Endothelial cell of umbilical vein (primary cell): Measurements from ENCODE around the gene THSD7A. TPM values are rescaled to one million over a fixed set of nuclear protein-coding genes. Genes with fewer than 3 reads are reported as not detected.
A peak's percentile ranks its signal among the peaks of the same experiment; 100 is the strongest.

Experiments used
- BruUV-seq: library from RNA; stranded (reverse); fragments of 400-500 nt; replicated peaks from 2 replicates; lab custom pipeline; 2021; lab: Mats Ljungman, UMichigan
- CTCF ChIA-PET: fragments of 300-600, 350-600 bp; sonication (Branson Sonifier 250); formaldehyde crosslinking; loops from one replicate; lab custom pipeline; 2021; ENCODE audit warnings: antibody characterized with exemption, inconsistent platforms; lab: Charles Lee
- POLR2A ChIA-PET: fragments of 300-600, 350-600 bp; sonication (Branson Sonifier 250); formaldehyde crosslinking; loops from one replicate; lab custom pipeline; 2021; ENCODE audit warnings: antibody characterized with exemption, inconsistent platforms; lab: Charles Lee
- DNase-seq: peaks from one replicate; pipeline ENCODE4 v3.0.0-alpha.2; 2011; ENCODE audit warnings: low read depth, low spot score
- FAIRE-seq: peaks from 2 replicates; lab custom pipeline; 2011; peaks lifted over from hg19 to GRCh38; lab: Jason Lieb, UNC
- H2AFZ ChIP-seq: 2 replicates; pipeline ENCODE4 v1.6.0; 2012; ENCODE audit warnings: low read depth, low read length, control low read depth, inconsistent platforms
- H3K27ac ChIP-seq: 2 replicates; pipeline ENCODE4 v1.5.1; 2011; ENCODE audit warnings: low read depth, mild to moderate bottlenecking, control low read depth, low read length, moderate library complexity; ENCODE audit not compliant: insufficient read depth
- H3K27me3 ChIP-seq, 2 experiments: 2 replicates each; pipeline versions ENCODE4 v1.6.0 to v1.6.1; 2011; ENCODE audit warnings: low read length in 2 of 2, mixed read lengths in 1 of 2; ENCODE audit not compliant: control insufficient read depth in 2 of 2, insufficient read depth in 2 of 2
- H3K36me3 ChIP-seq, 2 experiments: 2 replicates in 1 of 2; 3 replicates in 1 of 2; pipeline ENCODE4 v1.5.1; 2011; ENCODE audit warnings: low read length in 2 of 2, mild to moderate bottlenecking in 1 of 2, moderate library complexity in 1 of 2; ENCODE audit not compliant: control insufficient read depth in 2 of 2, insufficient read depth in 2 of 2; ENCODE audit errors: extremely low read depth in 1 of 2
- H3K4me1 ChIP-seq: 3 replicates; pipeline ENCODE4 v1.5.1; 2011; ENCODE audit warnings: mild to moderate bottlenecking, low read length; ENCODE audit not compliant: control insufficient read depth, insufficient read depth; ENCODE audit errors: extremely low read depth
- H3K4me2 ChIP-seq: 2 replicates; pipeline ENCODE4 v1.6.1; 2011; ENCODE audit warnings: low read length, control low read depth, mixed read lengths; ENCODE audit not compliant: insufficient read depth
- H3K4me3 ChIP-seq, 3 experiments: fragments of 200-600 bp in 1 of 3; sonication (generic), shearing (Covaris generic) in 1 of 3; replicated peaks in 1 of 3; 2 replicates each; pipeline ENCODE4 v1.5.1; 2011 to 2016; ENCODE audit warnings: control low read depth in 3 of 3, low read length in 3 of 3, mild to moderate bottlenecking in 2 of 3, inconsistent platforms in 1 of 3, low read depth in 1 of 3, moderate library complexity in 1 of 3; ENCODE audit not compliant: insufficient read depth in 1 of 3
- H3K79me2 ChIP-seq: 2 replicates; pipeline ENCODE4 v1.6.0; 2012; ENCODE audit warnings: low read length, inconsistent platforms; ENCODE audit not compliant: control insufficient read depth, insufficient read depth
- H3K9ac ChIP-seq: replicated peaks from 2 replicates; pipeline ENCODE3; 2011; ENCODE audit warnings: low read length, control low read depth; ENCODE audit not compliant: insufficient read depth; ENCODE audit errors: extremely low read depth
- H3K9me1 ChIP-seq: replicated peaks from 3 replicates; pipeline ENCODE4 v1.6.0; 2011; ENCODE audit warnings: mild to moderate bottlenecking, low read length; ENCODE audit not compliant: control insufficient read depth, insufficient read depth; ENCODE audit errors: extremely low read depth
- H3K9me3 ChIP-seq: replicated peaks from 2 replicates; pipeline ENCODE4 v1.5.1; 2012; ENCODE audit warnings: low read length, inconsistent platforms; ENCODE audit not compliant: control insufficient read depth, insufficient read depth
- H4K20me1 ChIP-seq: replicated peaks from 2 replicates; pipeline ENCODE3; 2011; ENCODE audit warnings: mild to moderate bottlenecking, low read length; ENCODE audit not compliant: control insufficient read depth, insufficient read depth; ENCODE audit errors: extremely low read depth
- CTCF ChIP-seq, 2 donors: IDR thresholded peaks; 1 replicate in 1 of 2; 2 replicates in 1 of 2; pipeline ENCODE4 v1.5.1; 2011; ENCODE audit warnings: low read length in 2 of 2, mild to moderate bottlenecking in 2 of 2, moderate library complexity in 2 of 2, control low read depth in 1 of 2, inconsistent platforms in 1 of 2, low read depth in 1 of 2; ENCODE audit not compliant: insufficient read depth in 1 of 2; ENCODE audit errors: extremely low read depth in 1 of 2
- EZH2 ChIP-seq: IDR thresholded peaks from 2 replicates; pipeline ENCODE4 v1.6.1; 2012; ENCODE audit warnings: borderline replicate concordance, low read depth, mild to moderate bottlenecking, moderate library complexity, low read length, inconsistent platforms; ENCODE audit not compliant: severe bottlenecking
- FOS ChIP-seq: IDR thresholded peaks from 2 replicates; pipeline ENCODE4 v1.6.1; 2011; ENCODE audit warnings: mild to moderate bottlenecking, low read length, moderate library complexity, borderline replicate concordance; ENCODE audit not compliant: insufficient read depth
- GATA2 ChIP-seq: IDR thresholded peaks from 2 replicates; pipeline ENCODE4 v1.7.0; 2011; ENCODE audit warnings: low read depth, mild to moderate bottlenecking, moderate library complexity, mixed read lengths, low read length; ENCODE audit not compliant: insufficient read length, insufficient read depth
- JUN ChIP-seq: IDR thresholded peaks from 2 replicates; pipeline ENCODE4 v1.6.1; 2011; ENCODE audit warnings: borderline replicate concordance, low read depth; ENCODE audit not compliant: insufficient read length, insufficient read depth
- MAX ChIP-seq: IDR thresholded peaks from 2 replicates; pipeline ENCODE4 v1.6.1; 2011; ENCODE audit not compliant: insufficient read depth, insufficient read length
- MYC ChIP-seq: IDR thresholded peaks from one replicate; pipeline ENCODE4 v1.6.1; 2011; ENCODE audit warnings: mild to moderate bottlenecking, low read depth, low read length
- POLR2A ChIP-seq: IDR thresholded peaks from 2 replicates; pipeline ENCODE4 v1.6.1; 2012; ENCODE audit warnings: low read depth, mild to moderate bottlenecking, control low read depth, low read length
- POLR2AphosphoS5 ChIP-seq: IDR thresholded peaks from 2 replicates; pipeline ENCODE4 v1.6.1; 2012; ENCODE audit warnings: low read depth, mild to moderate bottlenecking, control low read depth, low read length, moderate library complexity; ENCODE audit not compliant: insufficient read depth
- dilution Hi-C: fragments of 300-500 bp; cut with MboI; formaldehyde crosslinking; loops from one replicate; pipeline ENCODE4 v1.15.0; 2019; ENCODE audit warnings: low sequenced_read_pairs; ENCODE audit not compliant: extremely low pct_ligation_motif_present
- intact Hi-C: fragments of 100-400 bp; cut with micrococcal nuclease; formaldehyde crosslinking; loops from one replicate; pipeline ENCODE4 v1.10.0; 2022
- polyA plus RNA-seq, 4 experiments: library from polyadenylated mRNA; depleted of rRNA in 3 of 4; stranded (reverse) in 3 of 4; unstranded in 1 of 4; fragments of >200 nt; gene quantifications; 2 replicates each; pipeline versions ENCODE4 v1.2.1 to v1.2.3, GENCODE V29; 2011 to 2012; ENCODE audit warnings: missing spikeins in 1 of 4
- total RNA-seq: library from RNA; stranded (reverse); gene quantifications from 2 replicates; pipeline ENCODE4 v1.2.3, GENCODE V29; 2021

THSD7A gene
- total and polyA plus RNA-seq, 2 donors (not counting 3 experiments of a cell fraction or from before 2014, with no cell fraction given), result 3.3 to 12.7 TPM

GRCh38 chr7:11607686-11608085, 224.3 kb downstream of the THSD7A start:
- H3K4me1 ChIP-seq, result peaks cover 14% of the 10 kb centered on the region
- no peaks in the 10 kb centered on the region for H3K27me3 ChIP-seq
- no peak overlapping the region for H3K4me3 ChIP-seq
- DNase-seq, result peak; percentile 89
- ChIA-PET CTCF (interaction anchor here (0.8 to 1.0 kb wide), 2 partner anchors 9 to 224 kb away, joined by 5 read pairs; partner anchors contain the start of gene THSD7A), POLR2A (no interaction called here)
- no peaks in the 10 kb centered on the region for H3K9me3 ChIP-seq
- intact Hi-C loops, result loop anchor here (2.0 to 5.0 kb wide), 3 partner anchors 15 to 225 kb away; partner anchors contain the start of gene THSD7A
- no TSS peak for BruUV-seq
- no peaks in the 10 kb centered on the region for H3K79me2 ChIP-seq
- H3K9me1 ChIP-seq, result no peaks in the 10 kb centered on the region
- dilution Hi-C loops, result no loop called here
- no peak overlapping the region for H3K9ac ChIP-seq
- TF ChIP-seq MYC, result no peak
- TF ChIP-seq EZH2, result no peak
- TF ChIP-seq POLR2A, result no peak
- no peak for TF ChIP-seq POLR2AphosphoS5
- no peak for TF ChIP-seq CTCF (IDR thresholded peaks at IDR 0.05; ENCODE audit: extremely low read depth in 1 of 2, insufficient read depth in 1 of 2, low read depth in 1 of 2, low read length in 2 of 2)
- no peak for TF ChIP-seq FOS
- no peak for TF ChIP-seq MAX
- no peak for TF ChIP-seq JUN
- no peak for TF ChIP-seq GATA2
- H2AFZ ChIP-seq, result no peak overlapping the region
- H3K4me2 ChIP-seq, result no peak overlapping the region
- no peaks in the 10 kb centered on the region for H3K36me3 ChIP-seq
- no peak overlapping the region for H3K27ac ChIP-seq
- H4K20me1 ChIP-seq, result no peaks in the 10 kb centered on the region
- FAIRE-seq, result no peak
